Measurements from ENCODE around the gene CATSPER3. TPM values are rescaled to one million over a fixed set of nuclear protein-coding genes. Genes with fewer than 3 reads are reported as not detected.

CATSPER3 gene
- total and polyA plus RNA-seq, 2 of the 13 experiments (the other 11 are each of a cell fraction or from before 2014, with no cell fraction given), result 0.33 to 0.37 TPM

DNA sequence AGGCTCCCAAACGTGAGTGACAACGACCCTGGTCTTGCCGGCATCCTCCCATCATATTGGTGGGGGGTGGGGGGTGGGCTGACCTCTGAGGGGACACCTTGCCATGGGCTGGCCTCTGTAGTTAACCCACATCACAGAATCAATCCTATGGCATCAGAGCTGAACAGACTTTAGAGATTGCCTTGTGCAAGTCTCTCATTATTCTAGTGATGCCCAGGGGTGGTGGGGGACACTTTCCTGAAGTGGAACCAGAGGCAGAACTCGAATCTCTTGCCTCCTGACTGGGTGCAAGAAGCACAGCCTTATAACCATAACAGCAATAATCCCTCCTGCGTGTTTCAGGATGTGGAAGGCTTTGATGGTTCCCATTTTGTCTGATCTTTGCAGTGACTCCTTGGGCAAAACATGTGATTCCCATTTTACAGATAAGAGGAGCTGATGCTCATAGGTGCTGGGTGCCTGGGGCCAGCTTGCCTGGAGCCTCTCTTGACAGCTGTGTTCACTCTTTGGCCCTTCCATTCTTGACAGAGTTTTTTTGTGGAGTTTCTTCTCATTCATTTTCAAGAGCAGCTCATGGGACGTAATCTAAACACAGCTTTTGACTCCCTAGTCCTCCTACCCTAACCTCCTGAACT is 84.9 kb downstream of the CATSPER3 start:
- WGBS (ENCODE audit: low lambda C conversion rate), result 92% methylated on average over 4 of the region's 6 CpGs
- H3K27ac ChIP-seq (ENCODE audit: extremely low read length, insufficient read depth, low read length), result no peak overlapping the region
- no peaks in the 10 kb centered on the region for H3K27me3 ChIP-seq (ENCODE audit: control insufficient read depth in 1 of 2, insufficient read depth in 2 of 2, low read length in 2 of 2)
- no peaks in the 10 kb centered on the region for H3K9me3 ChIP-seq (ENCODE audit: low read length)
- H2AFZ ChIP-seq (ENCODE audit: low read length), result no peak overlapping the region
- H3K4me3 ChIP-seq (replicated peaks in 1 of 3; ENCODE audit: insufficient read depth in 1 of 3, low read depth in 2 of 3, low read length in 3 of 3), result no peak overlapping the region
- TF ChIP-seq NFE2L1 (CRISPR knock-in tag; IDR thresholded peaks at IDR 0.05; ENCODE audit: borderline replicate concordance) (no peak), ZNF850 (CRISPR knock-in tag; conservative IDR thresholded peaks at IDR 0.05) (no peak), TEAD2 (CRISPR knock-in tag; IDR thresholded peaks at IDR 0.05) (no peak), IRF2 (CRISPR knock-in tag; IDR thresholded peaks at IDR 0.05) (no peak), EHMT2 (IDR thresholded peaks at IDR 0.05; ENCODE audit: borderline replicate concordance, low read depth, low read length) (no peak), ZNF83 (CRISPR knock-in tag; IDR thresholded peaks at IDR 0.05; ENCODE audit: borderline replicate concordance) (no peak), KDM5B (CRISPR knock-in tag; IDR thresholded peaks at IDR 0.05; ENCODE audit: borderline replicate concordance) (no peak), TSC22D2 (CRISPR knock-in tag; IDR thresholded peaks at IDR 0.05; ENCODE audit: borderline replicate concordance) (no peak), ZNF720 (CRISPR knock-in tag; IDR thresholded peaks at IDR 0.05) (no peak), MXI1 (IDR thresholded peaks at IDR 0.05; ENCODE audit: borderline replicate concordance, low read depth, low read length) (no peak)
- TF ChIP-seq, protein P1, sequence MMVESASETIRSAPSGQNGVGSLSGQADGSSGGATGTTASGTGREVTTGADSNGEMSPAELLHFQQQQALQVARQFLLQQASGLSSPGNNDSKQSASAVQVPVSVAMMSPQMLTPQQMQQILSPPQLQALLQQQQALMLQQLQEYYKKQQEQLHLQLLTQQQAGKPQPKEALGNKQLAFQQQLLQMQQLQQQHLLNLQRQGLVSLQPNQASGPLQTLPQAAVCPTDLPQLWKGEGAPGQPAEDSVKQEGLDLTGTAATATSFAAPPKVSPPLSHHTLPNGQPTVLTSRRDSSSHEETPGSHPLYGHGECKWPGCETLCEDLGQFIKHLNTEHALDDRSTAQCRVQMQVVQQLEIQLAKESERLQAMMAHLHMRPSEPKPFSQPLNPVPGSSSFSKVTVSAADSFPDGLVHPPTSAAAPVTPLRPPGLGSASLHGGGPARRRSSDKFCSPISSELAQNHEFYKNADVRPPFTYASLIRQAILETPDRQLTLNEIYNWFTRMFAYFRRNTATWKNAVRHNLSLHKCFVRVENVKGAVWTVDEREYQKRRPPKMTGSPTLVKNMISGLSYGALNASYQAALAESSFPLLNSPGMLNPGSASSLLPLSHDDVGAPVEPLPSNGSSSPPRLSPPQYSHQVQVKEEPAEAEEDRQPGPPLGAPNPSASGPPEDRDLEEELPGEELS (CRISPR knock-in tag; IDR thresholded peaks at IDR 0.05), result no peak
- TF ChIP-seq, protein P2, sequence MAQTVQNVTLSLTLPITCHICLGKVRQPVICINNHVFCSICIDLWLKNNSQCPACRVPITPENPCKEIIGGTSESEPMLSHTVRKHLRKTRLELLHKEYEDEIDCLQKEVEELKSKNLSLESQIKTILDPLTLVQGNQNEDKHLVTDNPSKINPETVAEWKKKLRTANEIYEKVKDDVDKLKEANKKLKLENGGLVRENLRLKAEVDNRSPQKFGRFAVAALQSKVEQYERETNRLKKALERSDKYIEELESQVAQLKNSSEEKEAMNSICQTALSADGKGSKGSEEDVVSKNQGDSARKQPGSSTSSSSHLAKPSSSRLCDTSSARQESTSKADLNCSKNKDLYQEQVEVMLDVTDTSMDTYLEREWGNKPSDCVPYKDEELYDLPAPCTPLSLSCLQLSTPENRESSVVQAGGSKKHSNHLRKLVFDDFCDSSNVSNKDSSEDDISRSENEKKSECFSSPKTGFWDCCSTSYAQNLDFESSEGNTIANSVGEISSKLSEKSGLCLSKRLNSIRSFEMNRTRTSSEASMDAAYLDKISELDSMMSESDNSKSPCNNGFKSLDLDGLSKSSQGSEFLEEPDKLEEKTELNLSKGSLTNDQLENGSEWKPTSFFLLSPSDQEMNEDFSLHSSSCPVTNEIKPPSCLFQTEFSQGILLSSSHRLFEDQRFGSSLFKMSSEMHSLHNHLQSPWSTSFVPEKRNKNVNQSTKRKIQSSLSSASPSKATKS (CRISPR knock-in tag; IDR thresholded peaks at IDR 0.05), result no peak
- TF ChIP-seq, protein P3, sequence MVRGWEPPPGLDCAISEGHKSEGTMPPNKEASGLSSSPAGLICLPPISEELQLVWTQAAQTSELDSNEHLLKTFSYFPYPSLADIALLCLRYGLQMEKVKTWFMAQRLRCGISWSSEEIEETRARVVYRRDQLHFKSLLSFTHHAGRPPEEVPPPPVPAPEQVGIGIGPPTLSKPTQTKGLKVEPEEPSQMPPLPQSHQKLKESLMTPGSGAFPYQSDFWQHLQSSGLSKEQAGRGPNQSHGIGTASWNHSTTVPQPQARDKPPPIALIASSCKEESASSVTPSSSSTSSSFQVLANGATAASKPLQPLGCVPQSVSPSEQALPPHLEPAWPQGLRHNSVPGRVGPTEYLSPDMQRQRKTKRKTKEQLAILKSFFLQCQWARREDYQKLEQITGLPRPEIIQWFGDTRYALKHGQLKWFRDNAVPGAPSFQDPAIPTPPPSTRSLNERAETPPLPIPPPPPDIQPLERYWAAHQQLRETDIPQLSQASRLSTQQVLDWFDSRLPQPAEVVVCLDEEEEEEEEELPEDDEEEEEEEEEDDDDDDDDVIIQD (CRISPR knock-in tag; IDR thresholded peaks at IDR 0.05; ENCODE audit: low read depth), result no peak
- H3K9ac ChIP-seq (ENCODE audit: insufficient read depth, low read depth, low read length), result no peak overlapping the region
- ChIA-PET POLR2A (interaction anchor here (3.0 kb wide), 1 partner anchor 18 kb away, joined by 8 read pairs; no protein-coding TSS in a partner anchor), CTCF (ENCODE audit: low intra/inter-chr PET ratio, low total read pairs) (no interaction called here)
- H3K4me2 ChIP-seq (ENCODE audit: low read depth, low read length), result no peak overlapping the region
- H3K36me3 ChIP-seq (replicated peaks in 1 of 2; ENCODE audit: control insufficient read depth in 1 of 2, insufficient read depth in 2 of 2, low read length in 2 of 2), result no peaks in the 10 kb centered on the region
- in situ Hi-C loops (cut with HindIII; ENCODE audit: extremely low pct_ligation_motif_present, low pct_unique_long_range_greater_than_20kb), result no loop called here
- no peak for DNase-seq (ENCODE audit: low spot score)
- no TSS peak for BruUV-seq (replicated peaks)
- no peak for ATAC-seq
- H4K20me1 ChIP-seq (ENCODE audit: insufficient read depth, low read length), result no peaks in the 10 kb centered on the region
- H3K79me2 ChIP-seq (ENCODE audit: insufficient read depth, low read length), result no peaks in the 10 kb centered on the region
- intact Hi-C loops (cut with micrococcal nuclease; ENCODE audit: unreplicated experiment), result no loop called here
- no peak for FAIRE-seq
- H3K4me1 ChIP-seq (ENCODE audit: insufficient read depth, low read length), result peaks cover 20% of the 10 kb centered on the region
